ENCODE data around the gene UCP3. TPM values are rescaled to one million over a fixed set of nuclear protein-coding genes. Genes with fewer than 3 reads are reported as not detected.
A peak's percentile ranks its signal among the peaks of the same experiment; 100 is the strongest.

The UCP3 gene
- total and polyA plus RNA-seq, 11 donors = 0.50 to 8.3 (median 1.7) TPM

DNA sequence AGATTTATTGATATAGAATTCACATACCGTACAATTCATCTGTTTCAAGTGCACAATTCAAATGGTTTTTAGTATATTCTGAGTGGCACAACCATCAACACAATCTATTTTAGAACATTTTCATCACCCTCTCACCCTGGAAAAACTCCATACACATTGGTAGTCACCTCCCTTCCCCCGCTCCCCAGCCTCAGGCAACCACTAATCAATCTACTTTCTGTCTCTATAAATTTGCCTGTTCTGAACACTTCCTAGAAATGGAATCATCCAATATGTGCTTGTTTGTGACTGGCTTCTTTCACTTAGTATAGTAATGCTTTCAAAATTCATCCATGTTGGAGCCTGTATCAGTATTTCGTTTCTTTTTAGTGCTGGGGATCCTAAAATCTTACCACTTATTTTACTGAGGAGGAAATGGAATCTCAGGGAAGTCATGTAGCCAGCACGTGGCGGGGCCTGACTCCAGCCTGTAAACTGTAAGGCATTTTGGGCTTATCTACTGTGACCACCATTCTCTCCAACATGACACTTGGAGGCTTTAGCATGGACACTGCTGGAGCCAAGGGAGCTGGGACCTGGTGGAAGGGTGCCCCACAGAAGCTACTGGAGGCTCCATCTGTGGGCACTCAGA is 905 bp upstream of the UCP3 start:
- intact Hi-C loops (cut with DNase I) = loop anchor here in 2 of 10 donors (10.0 kb wide), 2 partner anchors 45 to 155 kb away; no protein-coding TSS in a partner anchor
- Histone ChIP-seq H3K9me3 (no peaks in the 10 kb centered on the region), H3K27ac (peak overlapping the region in 2 of 12 donors; percentile 8 to 69), H3K4me1 (peaks cover 0 to 58% (median 13%) of the 10 kb centered on the region in 12 donors), H3K4me3 (no peak overlapping the region), H3K36me3 (peaks cover 0 to 22% (median 3%) of the 10 kb centered on the region in 9 donors), H3K27me3 (no peaks in the 10 kb centered on the region)
- ATAC-seq (no peak), DNase-seq (no peak)
- TF ChIP-seq POLR2A (IDR thresholded peaks at IDR 0.05) = no peak
- TF ChIP-seq, protein P1, sequence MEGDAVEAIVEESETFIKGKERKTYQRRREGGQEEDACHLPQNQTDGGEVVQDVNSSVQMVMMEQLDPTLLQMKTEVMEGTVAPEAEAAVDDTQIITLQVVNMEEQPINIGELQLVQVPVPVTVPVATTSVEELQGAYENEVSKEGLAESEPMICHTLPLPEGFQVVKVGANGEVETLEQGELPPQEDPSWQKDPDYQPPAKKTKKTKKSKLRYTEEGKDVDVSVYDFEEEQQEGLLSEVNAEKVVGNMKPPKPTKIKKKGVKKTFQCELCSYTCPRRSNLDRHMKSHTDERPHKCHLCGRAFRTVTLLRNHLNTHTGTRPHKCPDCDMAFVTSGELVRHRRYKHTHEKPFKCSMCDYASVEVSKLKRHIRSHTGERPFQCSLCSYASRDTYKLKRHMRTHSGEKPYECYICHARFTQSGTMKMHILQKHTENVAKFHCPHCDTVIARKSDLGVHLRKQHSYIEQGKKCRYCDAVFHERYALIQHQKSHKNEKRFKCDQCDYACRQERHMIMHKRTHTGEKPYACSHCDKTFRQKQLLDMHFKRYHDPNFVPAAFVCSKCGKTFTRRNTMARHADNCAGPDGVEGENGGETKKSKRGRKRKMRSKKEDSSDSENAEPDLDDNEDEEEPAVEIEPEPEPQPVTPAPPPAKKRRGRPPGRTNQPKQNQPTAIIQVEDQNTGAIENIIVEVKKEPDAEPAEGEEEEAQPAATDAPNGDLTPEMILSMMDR (IDR thresholded peaks at IDR 0.05) = no peak
- WGBS, 4 donors = 76 to 80% (median 77%) methylated on average over 5 of the region's 5 CpGs

DNA sequence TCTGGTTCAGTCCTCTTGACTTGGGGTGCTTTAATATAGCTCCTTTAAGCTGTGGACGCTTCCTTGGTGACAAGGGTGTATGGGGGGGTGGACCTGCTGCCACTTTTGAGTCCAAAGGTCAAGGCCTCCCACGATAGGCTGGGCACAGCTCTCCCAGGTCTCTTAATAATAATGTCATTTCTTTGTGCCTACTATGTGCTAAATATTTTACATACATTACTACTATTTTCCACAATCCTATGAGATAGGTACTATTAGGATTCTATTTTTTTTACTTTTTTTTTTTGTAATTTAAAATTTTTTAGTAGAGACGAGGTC is 304 bp upstream of the UCP3 start:
- ATAC-seq = no peak

GRCh38 chr11:74007691-74008372 is 1.1 kb downstream of the UCP3 start:
- intact Hi-C loops (cut with DNase I) = no loop called here
- 63 to 74% (median 71%) methylated on average over 6 of the region's 6 CpGs for WGBS, 4 donors
- H3K4me1 ChIP-seq = peaks cover 0 to 55% (median 13%) of the 10 kb centered on the region in 12 donors
- DNase-seq (no peak), ATAC-seq (peak in 3 of 4 donors; percentile 21 to 49 (median 44))
- H3K4me3 ChIP-seq = no peak overlapping the region
- no peaks in the 10 kb centered on the region for H3K27me3 ChIP-seq
- no peaks in the 10 kb centered on the region for H3K9me3 ChIP-seq
- no peak for TF ChIP-seq POLR2A (IDR thresholded peaks at IDR 0.05)
- TF ChIP-seq, protein P1 (IDR thresholded peaks at IDR 0.05) = no peak
- H3K36me3 ChIP-seq = peaks cover 0 to 25% (median 10%) of the 10 kb centered on the region in 9 donors
- H3K27ac ChIP-seq = peak overlapping the region in 7 of 12 donors; percentile 19 to 69 (median 31)

More for the DNA sequence above, 304 bp upstream of the UCP3 start:
- Histone ChIP-seq H3K36me3 (peaks cover 0 to 20% (median 0%) of the 10 kb centered on the region in 9 donors), H3K9me3 (no peaks in the 10 kb centered on the region), H3K4me1 (peaks cover 0 to 55% (median 13%) of the 10 kb centered on the region in 12 donors), H3K27ac (peak overlapping the region in 3 of 12 donors; percentile 15 to 69 (median 48)), H3K27me3 (no peaks in the 10 kb centered on the region), H3K4me3 (no peak overlapping the region)
- TF ChIP-seq, protein P1 (IDR thresholded peaks at IDR 0.05) = no peak
- no peak for TF ChIP-seq POLR2A (IDR thresholded peaks at IDR 0.05)
- no peak for DNase-seq
- intact Hi-C loops (cut with DNase I) = no loop called here
- WGBS, 4 donors = 61 to 79% (median 68%) methylated on average over 3 of the region's 3 CpGs

DNA sequence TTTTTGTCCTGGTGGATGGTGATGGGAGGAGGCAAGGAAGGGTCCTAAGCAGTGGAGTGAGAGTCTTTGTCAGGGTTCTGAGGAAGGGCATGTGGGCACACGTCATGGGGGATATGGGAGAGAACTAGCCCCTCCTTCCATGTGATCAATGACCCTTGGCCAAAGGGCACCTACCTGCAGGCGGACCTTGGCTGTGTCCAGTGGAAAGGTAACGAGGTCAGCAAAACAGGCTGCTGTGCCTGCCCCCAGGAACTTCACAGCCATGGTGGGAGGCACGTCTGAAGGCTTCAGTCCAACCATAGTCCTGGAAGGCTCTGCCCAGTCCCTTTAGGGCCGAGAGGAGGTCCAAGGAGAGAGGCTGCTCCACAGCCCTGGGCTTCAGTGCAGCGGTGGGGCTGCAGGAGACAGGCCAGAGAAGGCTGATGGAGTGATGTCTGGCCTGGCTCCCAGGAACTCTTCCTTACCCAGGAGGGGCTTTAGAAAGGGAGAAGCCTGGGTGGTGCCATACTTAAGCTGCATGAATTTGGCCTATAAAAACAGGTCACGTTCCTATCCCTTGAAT is 2.1 kb downstream of the UCP3 start:
- 85 to 92% (median 88%) methylated on average over 7 of the region's 7 CpGs for WGBS, 4 donors
- ATAC-seq = no peak
- peaks cover 0 to 47% (median 12%) of the 10 kb centered on the region in 12 donors for H3K4me1 ChIP-seq
- no peaks in the 10 kb centered on the region for H3K27me3 ChIP-seq
- no peak overlapping the region for H3K4me3 ChIP-seq
- no peak overlapping the region for H3K27ac ChIP-seq
- TF ChIP-seq, protein P1 (IDR thresholded peaks at IDR 0.05) = no peak
- TF ChIP-seq POLR2A (IDR thresholded peaks at IDR 0.05) = no peak
- DNase-seq = no peak
- H3K36me3 ChIP-seq = peaks cover 0 to 33% (median 20%) of the 10 kb centered on the region in 9 donors
- no peaks in the 10 kb centered on the region for H3K9me3 ChIP-seq
- intact Hi-C loops (cut with DNase I) = no loop called here
